Suprapubic skin (tissue), 4 donors: Measurements from ENCODE around the gene TAPBP. TPM values are rescaled to one million over a fixed set of nuclear protein-coding genes. Genes with fewer than 3 reads are reported as not detected.
"Not testable (repeated sequence)": the region's sequence is repeated elsewhere in the genome, so short reads cannot be mapped to it uniquely, and the experiment has no call there.

Experiments used
- DNase-seq, 2 donors: peaks; one replicate each; pipeline ENCODE4 v3.0.0-alpha.2; 2019; ENCODE audit warnings: low spot score in 2 of 2
- H3K27ac ChIP-seq: fragments of 200-600 bp; sonication (generic); one replicate; pipeline ENCODE4 v1.5.1; 2019
- H3K27me3 ChIP-seq: fragments of 200-600 bp; sonication (generic); one replicate; pipeline ENCODE4 v1.5.1; 2019
- H3K36me3 ChIP-seq: fragments of 200-600 bp; sonication (generic); one replicate; pipeline ENCODE4 v1.5.1; 2019
- H3K4me1 ChIP-seq: fragments of 200-600 bp; sonication (generic); one replicate; pipeline ENCODE4 v1.5.1; 2019
- H3K4me3 ChIP-seq: fragments of 200-600 bp; sonication (generic); one replicate; pipeline ENCODE4 v1.5.1; 2019; ENCODE audit warnings: mild to moderate bottlenecking
- H3K9me3 ChIP-seq: fragments of 200-600 bp; sonication (generic); one replicate; pipeline ENCODE4 v1.5.1; 2019
- EP300 ChIP-seq: sonication (generic); formaldehyde crosslinking; IDR thresholded peaks from one replicate; pipeline ENCODE4 v1.6.1; 2017; ENCODE audit warnings: antibody characterized with exemption
- POLR2A ChIP-seq, 2 donors: fragments of 450-650 bp; IDR thresholded peaks; one replicate each; pipeline ENCODE4 v1.6.1; 2017; ENCODE audit warnings: antibody characterized with exemption in 2 of 2, mild to moderate bottlenecking in 2 of 2, moderate library complexity in 2 of 2
- POLR2AphosphoS5 ChIP-seq, 3 donors: sonication (generic); formaldehyde crosslinking; IDR thresholded peaks; one replicate each; pipeline ENCODE4 v1.6.1; 2017; ENCODE audit warnings: antibody characterized with exemption in 3 of 3
- WGBS: methylation state at CpG from one replicate; pipeline ENCODE4 v1.1.5; 2018; 5-methylcytosine and 5-hydroxymethylcytosine counted together
- total RNA-seq, 4 donors: library from RNA; depleted of rRNA; stranded (reverse); fragments of >200 nt; gene quantifications; one replicate each; pipeline ENCODE4 v1.1.0, GENCODE V29; 2016
- TF ChIP-seq, protein P1 (sequence below), 2 donors: fragments of 200-600 bp in 1 of 2; fragments of 450-650 bp in 1 of 2; sonication (generic) in 1 of 2; IDR thresholded peaks; one replicate each; pipeline ENCODE4 v1.5.1; 2016 to 2019; ENCODE audit warnings: antibody characterized with exemption in 2 of 2, mild to moderate bottlenecking in 1 of 2, moderate library complexity in 1 of 2

TAPBP gene
- total RNA-seq, 4 donors from 2014 or later = 91.5 to 132 (median 108) TPM

DNA sequence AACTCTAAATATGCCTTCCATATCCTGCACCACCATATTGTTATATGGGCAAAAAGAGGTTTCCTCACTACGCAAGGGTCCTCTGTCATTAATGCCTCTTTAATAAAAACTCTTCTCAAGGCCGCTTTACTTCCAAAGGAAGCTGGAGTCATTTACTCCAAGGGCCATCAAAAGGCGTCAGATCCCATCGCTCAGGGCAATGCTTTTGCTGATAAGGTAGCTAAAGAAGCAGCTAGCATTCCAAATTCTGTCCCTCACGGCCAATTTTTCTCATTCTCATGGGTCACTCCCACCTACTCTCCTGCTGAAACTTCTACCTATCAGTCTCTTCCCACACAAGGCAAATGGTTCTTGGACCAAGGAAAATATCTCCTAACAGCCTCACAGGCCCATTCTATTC, 33.9 kb upstream of the TAPBP start:
- H3K4me3 ChIP-seq = no peak overlapping the region
- H3K27ac ChIP-seq = no peak overlapping the region
- 97% methylated on average over 5 of the region's 5 CpGs for WGBS

DNA sequence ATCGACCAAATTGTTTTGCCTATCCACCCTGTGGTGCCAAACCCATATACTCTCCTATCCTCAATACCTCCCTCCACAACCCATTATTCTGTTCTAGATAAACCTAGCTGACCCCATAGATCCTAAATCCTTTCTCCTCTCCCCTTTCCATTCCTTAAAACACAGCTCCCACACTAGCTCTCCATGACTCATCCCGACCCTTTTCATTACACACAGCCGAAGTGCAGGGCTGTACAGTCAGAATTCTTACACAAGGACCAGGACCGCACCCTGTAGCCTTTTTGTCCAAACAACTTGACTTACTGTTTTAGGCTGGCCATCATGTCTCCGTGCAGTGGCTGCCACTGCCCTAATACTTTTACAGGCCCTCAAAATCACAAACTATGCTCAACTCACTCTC, 33.1 kb upstream of the TAPBP start:
- DNase-seq, H3K27ac ChIP-seq, H3K27me3 ChIP-seq, H3K9me3 ChIP-seq, H3K4me3 ChIP-seq, H3K36me3 ChIP-seq: not testable (repeated sequence)
- H3K4me1 ChIP-seq = peaks cover 14% of the 10 kb centered on the region
- 71% methylated on average over 5 of the region's 5 CpGs for WGBS

More for the DNA sequence above, 33.9 kb upstream of the TAPBP start:
- H3K9me3 ChIP-seq = no peaks in the 10 kb centered on the region
- no peaks in the 10 kb centered on the region for H3K27me3 ChIP-seq
- peaks cover 14% of the 10 kb centered on the region for H3K4me1 ChIP-seq
- no peak for DNase-seq
- TF ChIP-seq POLR2A (IDR thresholded peaks at IDR 0.05) (no peak), EP300 (no peak), POLR2AphosphoS5 (IDR thresholded peaks at IDR 0.05) (no peak)
- TF ChIP-seq, protein P1, sequence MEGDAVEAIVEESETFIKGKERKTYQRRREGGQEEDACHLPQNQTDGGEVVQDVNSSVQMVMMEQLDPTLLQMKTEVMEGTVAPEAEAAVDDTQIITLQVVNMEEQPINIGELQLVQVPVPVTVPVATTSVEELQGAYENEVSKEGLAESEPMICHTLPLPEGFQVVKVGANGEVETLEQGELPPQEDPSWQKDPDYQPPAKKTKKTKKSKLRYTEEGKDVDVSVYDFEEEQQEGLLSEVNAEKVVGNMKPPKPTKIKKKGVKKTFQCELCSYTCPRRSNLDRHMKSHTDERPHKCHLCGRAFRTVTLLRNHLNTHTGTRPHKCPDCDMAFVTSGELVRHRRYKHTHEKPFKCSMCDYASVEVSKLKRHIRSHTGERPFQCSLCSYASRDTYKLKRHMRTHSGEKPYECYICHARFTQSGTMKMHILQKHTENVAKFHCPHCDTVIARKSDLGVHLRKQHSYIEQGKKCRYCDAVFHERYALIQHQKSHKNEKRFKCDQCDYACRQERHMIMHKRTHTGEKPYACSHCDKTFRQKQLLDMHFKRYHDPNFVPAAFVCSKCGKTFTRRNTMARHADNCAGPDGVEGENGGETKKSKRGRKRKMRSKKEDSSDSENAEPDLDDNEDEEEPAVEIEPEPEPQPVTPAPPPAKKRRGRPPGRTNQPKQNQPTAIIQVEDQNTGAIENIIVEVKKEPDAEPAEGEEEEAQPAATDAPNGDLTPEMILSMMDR (IDR thresholded peaks at IDR 0.05) = no peak
- H3K36me3 ChIP-seq = no peaks in the 10 kb centered on the region

DNA sequence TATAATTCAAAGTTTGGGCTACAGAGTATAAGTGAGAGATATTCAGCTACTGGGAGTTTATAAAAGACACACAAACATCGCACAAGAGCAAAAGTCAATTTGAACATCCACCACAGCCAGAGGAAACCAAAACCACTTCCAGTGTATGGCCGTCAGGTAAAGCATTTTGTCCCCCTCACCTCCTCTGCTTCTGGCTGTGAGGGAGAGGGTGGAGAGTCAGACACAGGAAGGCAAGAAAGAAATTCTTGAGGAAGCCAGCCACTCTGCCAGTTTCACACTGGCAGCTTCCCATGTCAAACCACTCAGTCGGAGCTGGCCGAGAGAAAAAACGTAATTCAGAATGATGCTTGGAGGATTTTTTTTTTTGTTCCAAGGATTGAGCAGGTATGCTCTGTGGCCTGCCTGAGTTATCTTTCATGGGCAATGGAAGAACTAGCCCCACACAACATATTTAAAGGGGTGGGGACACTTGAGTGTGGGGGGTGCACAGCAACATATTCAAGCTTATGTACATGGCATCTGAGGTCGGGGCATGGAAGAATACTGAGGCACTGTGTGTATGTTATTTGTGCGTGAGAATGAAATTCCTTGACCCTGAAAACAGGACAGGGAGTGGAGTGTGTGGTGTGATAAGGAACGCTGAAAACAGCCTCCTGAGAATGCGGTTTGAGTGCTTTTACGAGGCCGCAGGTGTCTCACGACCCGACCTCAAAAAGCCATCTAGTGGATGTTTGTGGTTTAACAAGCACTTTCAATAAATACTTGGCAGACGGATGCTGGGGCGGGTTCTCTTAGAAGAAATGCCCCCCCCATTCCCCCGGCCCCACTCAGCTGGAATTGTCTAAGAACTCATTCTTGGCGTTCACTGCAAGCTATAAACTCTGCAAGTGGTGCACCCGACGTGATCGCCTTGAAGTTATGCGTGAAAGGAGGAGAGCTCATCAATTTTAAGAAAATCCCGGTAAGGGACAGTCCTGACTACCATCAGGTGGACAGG, 31.1 kb upstream of the TAPBP start:
- Histone ChIP-seq H3K27me3 (no peaks in the 10 kb centered on the region), H3K27ac (no peak overlapping the region), H3K36me3 (no peaks in the 10 kb centered on the region), H3K4me3 (peak overlapping the region; percentile 3), H3K4me1 (peaks cover 14% of the 10 kb centered on the region), H3K9me3 (no peaks in the 10 kb centered on the region)
- TF ChIP-seq, protein P1 (IDR thresholded peaks at IDR 0.05) = peak; percentile 47 to 54
- no peak for TF ChIP-seq POLR2A (IDR thresholded peaks at IDR 0.05)
- DNase-seq = peak; percentile 87 to 89
- 20% methylated on average over 21 of the region's 22 CpGs for whole genome bisulfite sequencing

DNA sequence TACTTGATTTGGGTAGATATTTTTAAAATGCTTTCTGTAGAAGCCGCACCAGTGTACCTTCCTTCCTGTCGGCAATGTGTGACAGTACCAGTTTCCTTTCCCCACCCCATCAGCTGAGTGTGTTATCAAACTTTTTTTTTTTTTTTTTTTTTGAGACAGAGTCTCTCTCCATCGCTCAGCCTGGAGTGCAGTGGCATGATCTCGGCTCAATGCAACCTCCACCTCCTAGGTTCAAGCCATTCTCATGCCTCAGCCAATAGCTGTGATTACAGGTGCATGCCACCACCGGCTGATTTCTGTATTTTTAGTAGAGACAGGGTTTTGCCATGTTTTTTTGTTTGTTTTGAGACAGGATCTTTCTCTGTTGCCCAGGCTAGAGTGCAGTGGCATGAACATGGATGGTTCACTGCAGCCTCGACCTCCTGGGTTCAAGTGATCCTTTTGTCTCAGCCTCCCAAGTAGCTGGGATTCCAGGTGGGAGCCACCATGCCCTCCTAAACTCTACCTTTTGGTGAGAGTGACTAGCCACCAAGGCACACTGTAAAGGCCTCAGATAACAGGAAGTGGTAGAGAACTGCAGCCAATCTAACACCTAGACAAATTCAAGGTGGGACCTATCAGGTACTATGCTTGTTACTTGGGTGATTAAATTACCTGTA, 30.2 kb upstream of the TAPBP start:
- Histone ChIP-seq H3K36me3 (no peaks in the 10 kb centered on the region), H3K4me3 (no peak overlapping the region), H3K4me1 (peaks cover 14% of the 10 kb centered on the region), H3K27me3 (no peaks in the 10 kb centered on the region), H3K27ac (no peak overlapping the region), H3K9me3 (no peaks in the 10 kb centered on the region)
- TF ChIP-seq POLR2AphosphoS5 (IDR thresholded peaks at IDR 0.05) (no peak), EP300 (no peak), POLR2A (IDR thresholded peaks at IDR 0.05) (no peak)
- TF ChIP-seq, protein P1 (IDR thresholded peaks at IDR 0.05) = no peak
- no peak for DNase-seq
- WGBS = 83% methylated on average over 6 of the region's 6 CpGs

DNA sequence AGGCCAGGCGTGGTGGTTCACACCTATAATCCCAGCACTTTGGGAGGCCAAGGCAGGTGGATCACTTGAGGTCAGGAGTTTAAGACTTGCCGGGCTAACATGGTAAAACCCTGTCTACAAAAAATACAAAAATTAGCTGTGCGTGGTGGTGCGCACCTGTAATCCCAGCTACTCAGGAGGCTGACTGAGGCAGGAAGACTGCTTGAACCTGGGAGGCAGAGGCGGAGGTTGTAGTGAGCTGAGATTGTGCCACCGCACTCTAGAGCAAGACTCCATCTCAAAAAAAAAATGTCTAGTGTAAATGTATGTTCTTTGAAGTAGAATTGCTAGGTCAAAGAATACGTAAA, 29.7 kb upstream of the TAPBP start:
- peaks cover 14% of the 10 kb centered on the region for H3K4me1 ChIP-seq
- DNase-seq, H3K27ac ChIP-seq, H3K9me3 ChIP-seq, H3K36me3 ChIP-seq, H3K27me3 ChIP-seq, H3K4me3 ChIP-seq: not testable (repeated sequence)
- WGBS = 94% methylated on average over 6 of the region's 7 CpGs

DNA sequence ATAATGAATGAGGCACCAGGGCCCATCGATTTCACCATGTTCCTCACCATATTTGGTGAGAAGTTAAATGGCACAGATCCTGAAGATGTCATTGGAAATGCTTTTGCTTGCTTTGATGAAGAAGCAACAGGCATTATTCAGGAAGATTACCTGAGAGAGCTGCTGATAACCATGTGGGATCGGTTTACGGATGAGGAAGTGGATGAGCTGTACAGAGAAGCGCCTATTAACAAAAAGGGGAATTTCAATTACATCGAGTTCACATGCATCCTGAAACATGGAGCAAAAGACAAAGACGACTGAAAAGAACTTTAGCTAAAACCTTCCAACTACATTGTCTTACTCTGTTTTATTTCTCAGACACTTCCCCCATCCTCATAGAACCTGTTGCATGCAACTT, 25.3 kb upstream of the TAPBP start:
- H3K4me3 ChIP-seq = no peak overlapping the region
- no peak overlapping the region for H3K27ac ChIP-seq
- no peaks in the 10 kb centered on the region for H3K9me3 ChIP-seq
- TF ChIP-seq POLR2A (IDR thresholded peaks at IDR 0.05) = no peak
- TF ChIP-seq, protein P1 (IDR thresholded peaks at IDR 0.05) = no peak
- no peak for TF ChIP-seq EP300
- no peak for TF ChIP-seq POLR2AphosphoS5 (IDR thresholded peaks at IDR 0.05)
- no peaks in the 10 kb centered on the region for H3K27me3 ChIP-seq
- no peaks in the 10 kb centered on the region for H3K36me3 ChIP-seq
- 81% methylated on average over 6 of the region's 6 CpGs for WGBS
- DNase-seq = no peak
- no peaks in the 10 kb centered on the region for H3K4me1 ChIP-seq
